COR-L47 (cell line): ENCODE data around the gene RELB.
A peak's percentile ranks its signal among the peaks of the same experiment; 100 is the strongest.
"Not testable (repeated sequence)": the region's sequence is repeated elsewhere in the genome, so short reads cannot be mapped to it uniquely, and the experiment has no call there.

Experiments used
- DNase-seq: peaks from one replicate; lab custom pipeline; 2025; lab: John Stamatoyannopoulos, UW

The RELB gene, protein sequence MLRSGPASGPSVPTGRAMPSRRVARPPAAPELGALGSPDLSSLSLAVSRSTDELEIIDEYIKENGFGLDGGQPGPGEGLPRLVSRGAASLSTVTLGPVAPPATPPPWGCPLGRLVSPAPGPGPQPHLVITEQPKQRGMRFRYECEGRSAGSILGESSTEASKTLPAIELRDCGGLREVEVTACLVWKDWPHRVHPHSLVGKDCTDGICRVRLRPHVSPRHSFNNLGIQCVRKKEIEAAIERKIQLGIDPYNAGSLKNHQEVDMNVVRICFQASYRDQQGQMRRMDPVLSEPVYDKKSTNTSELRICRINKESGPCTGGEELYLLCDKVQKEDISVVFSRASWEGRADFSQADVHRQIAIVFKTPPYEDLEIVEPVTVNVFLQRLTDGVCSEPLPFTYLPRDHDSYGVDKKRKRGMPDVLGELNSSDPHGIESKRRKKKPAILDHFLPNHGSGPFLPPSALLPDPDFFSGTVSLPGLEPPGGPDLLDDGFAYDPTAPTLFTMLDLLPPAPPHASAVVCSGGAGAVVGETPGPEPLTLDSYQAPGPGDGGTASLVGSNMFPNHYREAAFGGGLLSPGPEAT

DNA sequence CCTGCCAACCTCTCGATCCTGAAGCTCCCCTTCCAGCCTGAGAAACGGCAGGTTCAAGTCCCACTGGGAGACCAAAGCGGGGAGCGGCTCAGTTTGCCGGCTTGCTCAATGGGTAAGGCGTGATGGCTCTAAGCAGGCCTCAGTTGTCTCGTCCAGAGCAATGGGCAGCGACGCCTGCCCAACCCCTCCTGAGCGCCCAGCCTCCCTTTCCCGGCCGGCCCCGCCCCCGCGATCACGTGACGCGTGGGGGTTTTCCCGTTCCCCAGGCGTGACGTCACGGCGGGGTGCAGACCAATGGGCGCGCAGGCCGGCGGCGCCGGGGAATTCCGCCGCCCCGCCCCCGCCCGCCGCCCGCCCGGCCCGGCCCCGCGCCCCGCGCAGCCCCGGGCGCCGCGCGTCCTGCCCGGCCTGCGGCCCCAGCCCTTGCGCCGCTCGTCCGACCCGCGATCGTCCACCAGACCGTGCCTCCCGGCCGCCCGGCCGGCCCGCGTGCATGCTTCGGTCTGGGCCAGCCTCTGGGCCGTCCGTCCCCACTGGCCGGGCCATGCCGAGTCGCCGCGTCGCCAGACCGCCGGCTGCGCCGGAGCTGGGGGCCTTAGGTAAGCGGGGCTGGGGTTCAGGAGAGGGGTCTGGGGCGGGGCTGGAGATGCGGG, at the start of gene RELB:
TSS of gene RELB (plus strand) at position 378 of the 653 bp plus-strand sequence. CDS start at position 494, 116 bp downstream.
- DNase-seq = peak; percentile 70

DNA sequence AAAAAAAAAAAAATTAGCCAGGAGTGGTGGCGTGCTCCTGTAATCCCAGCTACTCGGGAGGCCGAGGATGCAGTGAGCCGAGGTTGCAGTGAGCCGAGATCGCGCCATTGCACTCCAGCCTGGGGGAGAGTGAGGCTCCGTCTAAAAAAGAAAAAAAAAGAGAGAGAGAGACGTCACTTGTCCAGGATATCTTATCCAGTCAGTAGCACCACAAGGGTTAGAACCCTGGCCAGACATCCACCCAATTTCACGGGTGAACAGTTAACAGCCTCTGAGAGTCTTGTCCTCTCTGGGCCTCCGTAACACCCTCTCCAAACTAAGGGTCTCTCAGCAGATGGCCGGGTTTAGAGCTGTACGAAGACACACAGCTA, 47.0 kb upstream of the RELB start:
- no peak for DNase-seq

DNA sequence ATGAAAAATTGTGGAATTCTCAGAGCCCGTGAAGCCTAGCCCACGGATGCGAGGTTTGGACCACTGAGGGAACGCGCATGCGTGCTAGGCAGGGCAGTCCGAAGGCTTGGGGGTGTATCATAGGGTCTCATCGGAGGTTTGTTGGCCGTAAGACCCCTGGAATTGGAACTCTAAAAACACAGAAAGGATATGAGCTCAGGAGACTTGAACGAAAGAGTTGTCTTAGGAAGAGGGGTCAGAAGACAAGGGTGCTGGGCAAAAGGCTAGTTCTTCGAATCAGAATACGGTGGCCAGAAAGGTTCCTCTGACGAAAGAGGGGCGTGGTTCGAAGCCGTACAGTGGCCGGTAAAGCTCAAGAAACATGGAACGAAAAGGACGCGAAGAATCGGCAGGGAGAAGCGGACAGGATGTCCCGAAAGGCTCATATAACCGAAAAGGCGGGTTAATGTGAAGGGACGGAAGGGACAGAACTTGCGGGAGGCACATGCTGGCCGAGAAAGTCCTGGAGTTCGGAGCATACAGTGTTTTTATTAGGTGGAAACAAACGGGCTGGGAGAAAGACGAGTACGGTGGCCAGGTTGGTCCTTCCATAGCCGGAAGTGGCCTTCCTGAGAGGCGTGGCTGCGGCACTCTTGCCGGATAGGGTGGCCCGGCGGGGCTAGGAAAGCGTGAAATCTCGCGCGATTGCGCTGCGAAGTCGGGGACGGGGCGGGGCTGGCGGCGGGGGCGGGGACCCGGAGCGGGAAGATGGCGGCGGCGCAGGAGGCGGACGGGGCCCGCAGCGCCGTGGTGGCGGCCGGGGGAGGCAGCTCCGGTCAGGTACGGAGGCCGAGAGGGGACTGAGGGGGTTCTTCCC, 46.4 kb upstream of the RELB start, which contains the start of gene CLPTM1:
TSS of gene CLPTM1 (plus strand) at position 732 of the 856 bp plus-strand sequence. CDS start at position 748, 16 bp downstream.
- DNase-seq = peak; percentile 96

DNA sequence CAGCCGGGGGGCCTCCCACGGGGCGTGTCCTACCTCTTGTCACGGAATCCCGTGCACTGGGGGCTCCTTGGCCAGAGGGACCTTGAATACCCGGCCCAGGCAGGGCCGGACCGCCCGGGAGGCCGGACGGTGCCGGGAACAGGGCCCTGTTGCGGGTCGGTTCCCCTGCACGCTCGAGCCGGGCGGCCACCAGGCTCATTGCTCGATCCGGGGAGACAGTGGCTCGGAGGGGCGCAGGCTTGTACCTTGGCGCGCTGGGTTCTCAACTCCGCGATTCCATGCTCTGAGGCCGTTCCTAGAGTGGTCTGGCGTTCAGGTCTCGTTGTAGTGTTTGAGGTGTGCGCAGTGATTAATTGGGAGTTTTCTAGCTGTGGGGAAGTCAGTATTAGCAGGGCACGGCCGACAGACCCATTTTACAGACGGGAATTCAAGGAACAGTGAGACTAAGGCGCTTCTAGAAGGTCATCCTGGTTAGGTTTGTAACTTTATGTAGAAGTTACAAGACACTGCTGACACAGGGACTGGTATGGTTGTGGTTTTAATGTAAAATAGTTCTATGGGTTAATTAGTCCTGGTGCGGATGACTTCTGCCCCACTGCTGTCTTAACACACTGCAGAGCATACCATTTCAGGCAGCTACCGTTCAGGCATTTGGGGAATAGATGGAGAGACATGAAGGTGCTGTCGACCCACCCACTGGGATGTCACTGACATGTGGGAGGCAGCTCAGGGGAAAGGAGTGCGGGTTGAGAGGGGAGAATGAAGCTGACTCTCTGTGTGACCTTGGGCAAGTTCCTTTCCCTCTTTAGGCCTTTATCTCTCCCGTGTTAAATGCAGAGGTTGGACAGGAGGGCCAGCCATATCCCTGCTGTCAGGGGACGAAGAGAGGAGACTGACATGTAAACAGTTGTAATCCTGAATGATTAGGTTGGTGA, 45.5 kb upstream of the RELB start:
- no peak for DNase-seq

DNA sequence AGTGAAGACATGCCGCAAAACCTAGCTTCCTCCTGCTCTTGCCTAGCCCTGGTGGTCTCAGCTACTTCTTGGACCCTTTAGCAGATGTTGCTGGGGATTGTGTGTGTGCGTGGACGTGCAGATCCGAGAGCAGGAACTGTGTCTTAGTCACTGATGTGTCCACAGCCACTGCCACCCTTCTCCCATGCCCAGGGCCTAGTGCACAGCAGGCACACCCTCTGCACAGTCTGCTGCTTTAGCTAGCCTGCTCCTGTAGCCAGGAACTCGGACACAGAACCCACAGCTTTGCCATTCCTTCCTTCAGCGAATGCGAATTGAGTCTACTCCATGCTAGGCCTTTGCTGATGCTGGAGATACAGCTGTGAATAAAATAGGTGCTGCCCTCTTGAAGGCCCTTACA, 43.7 kb upstream of the RELB start:
- no peak for DNase-seq

DNA sequence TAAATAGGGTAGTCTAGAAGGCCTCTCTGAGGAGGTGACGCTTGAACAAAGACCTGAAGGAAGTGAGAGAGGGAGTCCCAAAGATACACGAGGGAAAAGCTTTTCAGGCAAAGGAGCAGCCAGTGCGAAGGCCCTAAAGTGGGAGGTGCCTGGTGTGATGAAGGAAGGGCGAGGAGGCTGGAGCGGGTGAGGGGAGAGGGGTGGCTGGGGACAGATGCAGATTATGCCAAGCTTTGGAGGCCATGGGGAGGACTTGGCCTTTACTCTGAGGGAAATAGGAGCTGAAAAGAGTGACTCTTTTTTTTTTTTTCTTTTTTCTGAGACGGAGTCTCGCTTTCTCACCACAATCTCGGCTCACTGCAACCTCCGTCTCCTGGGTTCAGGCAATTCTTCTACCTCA, 43.2 kb upstream of the RELB start:
- DNase-seq = no peak

DNA sequence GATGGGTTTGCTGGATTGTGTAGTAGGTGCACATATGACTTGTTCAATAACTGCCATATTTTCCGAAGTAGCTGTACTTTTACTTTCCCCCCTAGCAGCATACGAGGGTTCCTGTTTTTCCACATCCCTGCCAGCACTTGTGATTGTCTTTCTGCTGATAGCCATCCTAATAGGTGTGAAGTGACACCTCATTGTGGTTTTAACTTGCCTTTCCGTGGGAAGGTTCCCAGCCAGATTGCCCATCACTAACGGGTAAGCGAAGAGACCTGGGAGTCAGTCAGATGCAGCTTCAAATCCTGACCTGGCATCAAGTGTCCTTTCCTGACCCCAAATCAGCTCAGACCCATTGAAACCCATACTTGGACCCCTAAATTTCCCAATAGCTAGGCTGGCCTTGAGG, 41.6 kb upstream of the RELB start:
- no peak for DNase-seq

DNA sequence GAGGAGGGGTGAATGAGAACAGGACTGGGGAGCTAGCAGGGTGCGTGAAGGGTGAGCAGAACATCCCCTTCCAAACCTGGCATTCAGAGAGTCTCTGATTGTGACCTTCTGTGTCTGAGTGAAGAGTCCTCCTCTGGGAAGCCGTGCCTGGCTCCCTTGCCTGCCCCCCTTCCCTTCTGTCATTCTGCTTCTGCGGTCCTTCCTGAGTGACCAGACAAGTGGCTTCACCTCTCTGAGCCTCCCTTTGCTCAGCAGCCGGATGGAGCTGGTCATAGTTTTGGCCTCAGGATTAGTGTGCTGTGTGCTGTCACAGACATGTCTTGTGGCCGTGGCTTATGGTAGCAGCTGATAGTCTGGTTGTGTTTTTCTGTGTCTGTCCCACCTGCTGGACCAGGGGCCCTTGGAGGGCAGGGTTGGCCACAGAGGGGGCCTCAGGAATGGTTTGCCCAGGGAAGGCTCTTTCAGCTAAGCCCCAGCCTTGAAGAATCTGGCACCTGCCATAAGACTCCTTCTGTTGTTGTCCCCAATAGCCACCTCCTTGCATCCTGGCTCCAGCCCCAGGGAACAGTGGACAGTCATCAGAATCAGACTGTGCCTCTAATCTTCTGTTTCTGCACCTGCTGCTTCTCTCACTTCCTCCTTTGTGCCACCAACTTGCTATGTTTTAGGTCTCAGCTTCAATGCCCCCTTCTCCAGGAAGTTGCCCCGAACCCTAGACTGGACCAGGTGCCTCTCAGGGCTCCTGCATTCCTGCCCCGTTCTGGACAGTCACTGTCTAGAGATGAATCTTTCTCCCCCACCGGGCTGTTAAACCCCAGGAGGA, 40.1 kb upstream of the RELB start:
- DNase-seq = no peak

DNA sequence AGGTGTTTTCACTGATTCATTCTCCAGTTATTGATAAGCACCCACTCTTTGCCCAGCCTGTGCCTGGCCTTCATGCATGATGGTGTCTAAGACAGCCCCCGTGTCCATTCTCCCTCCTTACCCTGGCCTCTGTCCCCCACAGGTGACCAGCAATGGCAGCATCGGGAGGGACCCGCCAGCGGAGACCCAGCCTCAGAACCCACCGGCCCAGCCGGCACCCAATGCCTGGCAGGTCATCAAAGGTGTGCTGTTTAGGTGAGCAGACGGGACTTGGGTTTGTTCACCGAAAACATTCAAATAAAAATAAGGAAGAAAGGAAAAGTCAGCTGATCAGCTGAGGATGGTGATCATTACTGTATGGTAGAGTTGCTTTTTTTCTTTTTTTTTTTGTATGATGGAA, 39.4 kb upstream of the RELB start:
- DNase-seq = no peak

DNA sequence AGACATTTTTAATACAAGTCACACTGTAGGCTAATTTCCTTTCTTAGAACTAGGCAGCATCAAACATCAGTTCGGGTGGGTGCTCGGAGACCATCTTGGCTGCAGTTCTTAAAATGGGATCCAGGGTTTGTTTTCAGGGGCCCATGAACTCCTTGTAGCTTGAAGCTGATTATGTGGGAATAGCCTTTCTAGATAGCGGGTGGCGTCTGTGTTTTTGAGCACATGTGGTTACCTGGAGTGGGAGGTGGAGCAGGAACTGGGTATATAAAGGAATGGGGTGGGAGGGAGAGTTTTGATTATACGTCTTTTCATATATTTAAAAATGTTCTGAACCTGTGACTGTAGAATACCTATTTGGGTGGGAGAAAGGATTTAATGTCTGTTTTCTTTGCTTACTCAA, 33.1 kb upstream of the RELB start:
- no peak for DNase-seq

DNA sequence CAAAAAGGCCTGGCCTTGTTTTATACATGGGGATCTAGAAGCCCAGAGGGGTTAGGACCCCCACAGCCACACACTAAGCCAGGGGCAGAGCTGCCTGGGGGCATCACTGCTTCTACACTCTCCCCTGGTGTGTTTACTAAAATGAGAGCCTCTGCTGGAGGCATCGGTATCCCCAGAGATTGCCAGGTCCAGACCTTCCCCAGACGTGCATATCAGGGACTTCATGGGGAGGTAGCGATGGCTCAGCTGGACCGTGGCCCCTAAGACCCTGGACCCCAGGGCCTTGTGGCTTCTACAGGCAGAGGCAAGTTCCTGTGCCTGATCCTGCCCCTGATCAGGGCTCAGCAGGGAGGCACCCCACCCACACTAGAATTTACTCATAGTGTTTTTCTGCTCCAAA, 32.6 kb upstream of the RELB start:
- DNase-seq = no peak

DNA sequence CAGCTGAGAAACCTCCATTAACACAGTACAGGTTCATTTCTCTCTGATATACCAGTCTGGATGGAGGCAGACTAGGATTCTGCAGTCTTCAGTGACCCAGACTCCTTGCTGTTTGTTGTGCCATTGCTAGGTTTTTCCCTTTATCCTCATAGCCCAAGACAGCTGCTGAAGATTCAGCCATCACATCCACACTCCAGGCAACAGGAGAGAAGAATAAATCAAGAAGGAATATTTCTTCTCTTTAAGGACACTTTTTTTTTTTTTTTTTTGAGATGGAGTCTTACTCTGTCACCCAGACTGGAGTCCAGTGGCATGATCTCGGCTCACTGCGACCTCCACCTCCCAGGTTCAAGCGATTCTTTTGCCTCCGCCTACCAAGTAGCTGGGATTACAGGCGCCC, 31.8 kb upstream of the RELB start:
- DNase-seq = no peak

DNA sequence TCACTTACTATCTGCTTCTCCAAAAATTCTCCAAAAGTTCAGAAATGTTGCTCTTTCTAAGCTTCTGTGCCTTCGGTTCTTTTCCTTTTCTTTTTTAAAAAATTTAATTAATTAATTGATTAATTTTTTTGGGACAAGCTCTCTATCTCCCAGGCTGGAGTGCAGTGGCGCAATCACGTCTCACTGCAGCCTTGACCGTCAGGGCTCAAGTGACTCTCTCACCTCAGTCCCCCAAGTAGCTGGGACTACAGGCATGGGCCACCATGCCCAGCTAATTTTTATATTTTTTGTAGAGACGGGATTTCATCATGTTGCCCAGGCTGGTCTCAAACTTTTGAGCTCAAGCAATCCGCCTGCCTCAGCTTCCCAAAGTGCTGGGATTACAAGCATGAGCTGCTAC, 29.8 kb upstream of the RELB start:
- DNase-seq = not testable (repeated sequence)

DNA sequence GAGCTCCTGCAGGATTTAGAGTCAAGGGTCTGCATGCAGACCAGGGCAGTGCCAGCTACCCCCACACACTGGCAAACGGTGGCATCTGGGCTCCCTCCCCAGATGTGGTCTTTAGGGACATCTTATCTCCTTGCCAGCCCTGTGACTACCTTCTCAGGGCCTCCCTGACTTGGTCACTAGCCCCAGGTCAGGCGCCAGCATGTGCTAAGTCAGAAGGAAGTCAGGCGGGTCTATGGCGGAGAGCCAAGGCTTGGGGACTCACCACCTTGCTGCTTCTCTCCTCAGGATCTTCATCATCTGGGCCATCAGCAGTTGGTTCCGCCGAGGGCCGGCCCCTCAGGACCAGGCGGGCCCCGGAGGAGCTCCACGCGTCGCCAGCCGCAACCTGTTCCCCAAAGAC, 28.5 kb upstream of the RELB start:
- no peak for DNase-seq

DNA sequence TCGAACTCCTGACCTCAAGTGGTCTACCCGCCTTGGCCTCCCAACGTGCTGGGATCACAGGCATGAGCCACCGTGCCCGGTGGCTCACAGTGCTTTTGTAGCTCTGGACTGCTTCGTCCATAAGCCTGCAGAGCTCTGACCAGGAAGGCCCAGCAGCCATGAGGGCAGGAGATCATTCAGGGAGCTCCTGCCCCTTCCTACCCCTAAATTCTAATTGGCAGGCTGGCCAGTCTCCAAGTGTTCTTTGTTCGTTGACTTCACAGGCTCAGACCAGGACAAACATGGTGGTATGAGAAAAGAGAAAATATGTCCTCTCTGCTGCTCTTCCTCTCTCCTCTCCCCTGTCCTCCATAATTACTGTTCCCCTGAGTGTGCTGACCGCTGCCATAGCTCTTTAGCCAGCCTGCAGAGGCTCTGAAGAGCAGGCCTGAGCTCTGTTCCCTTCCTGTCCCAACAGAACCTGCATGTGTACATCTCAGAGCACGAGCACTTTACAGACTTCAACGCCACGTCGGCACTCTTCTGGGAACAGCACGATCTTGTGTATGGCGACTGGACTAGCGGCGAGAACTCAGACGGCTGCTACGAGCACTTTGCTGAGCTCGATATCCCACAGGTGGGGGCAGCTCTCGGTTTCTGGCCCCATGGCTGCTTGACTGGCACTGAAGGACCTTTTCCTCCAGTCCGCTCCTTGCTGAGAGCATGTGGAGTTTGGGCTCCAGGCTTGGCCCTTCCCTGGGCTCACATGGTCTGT, 27.1 kb upstream of the RELB start:
- DNase-seq = no peak

DNA sequence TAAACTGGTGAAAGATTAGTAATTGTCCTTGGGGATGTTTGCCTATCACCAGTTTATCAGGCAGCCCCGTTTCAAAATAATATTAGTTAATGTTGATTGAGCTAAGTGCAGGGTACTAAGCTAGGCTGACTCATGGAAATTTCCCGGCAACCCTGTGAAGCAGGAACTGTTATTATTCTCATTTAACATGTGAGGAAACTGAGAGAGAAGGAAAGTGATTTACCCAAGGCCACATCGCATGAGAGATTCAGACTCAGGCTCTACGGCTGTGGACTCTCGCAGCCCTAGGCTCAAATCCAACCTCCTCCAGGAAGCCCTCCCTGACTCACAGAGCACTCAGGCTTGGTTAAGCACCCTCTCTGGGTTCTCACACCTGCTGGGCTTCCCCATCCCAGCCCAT, 26.4 kb upstream of the RELB start:
- no peak for DNase-seq

DNA sequence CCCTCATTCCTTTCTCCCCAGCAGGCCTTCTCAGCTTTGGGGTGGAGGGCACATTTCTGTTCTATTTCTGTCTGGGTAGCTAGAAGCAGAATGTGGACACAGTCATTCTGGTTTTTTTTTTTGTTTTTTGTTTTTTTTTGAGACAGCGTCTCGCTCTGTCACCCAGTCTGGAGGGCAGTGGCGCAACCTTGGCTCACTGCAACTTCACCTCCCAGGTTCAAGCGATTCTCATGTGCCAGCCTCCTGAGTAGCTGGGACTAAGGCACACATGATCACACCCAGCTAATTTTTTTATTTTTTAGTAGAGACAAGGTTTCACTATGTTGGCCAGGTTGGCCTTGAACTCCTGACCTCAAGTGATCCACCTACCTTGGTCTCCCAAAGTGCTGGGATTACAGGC, 25.8 kb upstream of the RELB start:
- DNase-seq = no peak

DNA sequence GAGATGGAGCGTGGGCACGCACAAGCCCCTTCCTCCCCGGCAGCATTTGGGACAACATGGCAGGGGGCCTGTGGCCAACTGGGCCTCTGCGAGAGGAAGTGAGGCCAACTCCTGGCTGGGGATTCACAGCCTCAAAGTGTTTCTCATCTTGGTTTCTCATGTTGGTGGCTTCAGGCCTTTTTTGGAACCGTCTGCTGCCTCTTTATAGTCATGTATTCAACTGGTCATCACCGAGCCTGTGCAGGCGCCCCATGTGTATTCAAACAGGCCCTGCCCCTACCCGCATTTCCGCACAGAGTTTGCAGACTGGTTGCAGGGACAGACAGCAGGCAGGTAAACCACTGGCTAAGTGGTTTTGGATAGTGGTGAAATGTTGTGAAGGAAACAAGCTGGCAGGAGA, 17.3 kb upstream of the RELB start:
- no peak for DNase-seq

DNA sequence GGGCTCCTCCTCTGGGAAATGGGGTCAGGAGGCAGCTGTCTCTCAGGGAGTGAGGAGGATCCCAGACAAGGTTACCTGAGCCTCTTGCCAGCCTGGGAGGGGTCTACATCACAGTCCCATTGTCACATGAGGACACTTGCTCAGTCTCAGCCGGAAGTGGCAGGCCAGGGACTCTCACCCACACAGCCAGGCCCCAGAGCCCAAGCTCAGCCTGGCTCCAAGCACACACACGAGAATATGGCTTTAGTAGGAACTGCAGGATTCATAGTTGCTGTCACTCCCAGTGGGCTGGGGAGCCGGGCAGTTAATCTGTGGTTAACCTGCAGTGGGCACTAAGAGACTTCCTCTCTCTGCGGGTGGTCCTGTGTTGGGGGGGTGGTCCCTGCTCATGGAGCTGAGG, 15.8 kb upstream of the RELB start:
- no peak for DNase-seq

DNA sequence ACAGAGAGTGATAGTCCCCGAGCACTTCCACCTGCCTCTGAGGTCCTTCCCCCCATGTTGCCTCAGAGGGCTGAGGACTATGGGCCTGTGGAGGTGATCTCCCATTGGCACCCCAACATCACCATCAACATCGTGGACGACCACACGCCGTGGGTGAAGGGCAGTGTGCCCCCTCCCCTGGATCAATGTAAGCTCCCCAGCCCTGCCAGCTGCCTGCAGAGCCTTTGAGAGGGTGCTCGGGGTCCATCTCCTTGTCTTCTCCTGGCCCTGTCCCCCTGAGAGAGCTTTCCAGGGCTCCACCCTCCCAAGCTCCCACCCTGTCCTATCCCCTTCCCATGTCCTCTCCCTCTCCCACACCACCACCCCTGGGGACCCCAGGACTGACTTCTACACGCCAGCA, 14.9 kb upstream of the RELB start:
- no peak for DNase-seq
